ENCODE data around the gene PDIA4. TPM values are rescaled to one million over a fixed set of nuclear protein-coding genes. Genes with fewer than 3 reads are reported as not detected.
"Not testable (repeated sequence)": the region's sequence is repeated elsewhere in the genome, so short reads cannot be mapped to it uniquely, and the experiment has no call there.

PDIA4 gene
- total RNA-seq, 1 donor from 2014 or later: 225 TPM

DNA sequence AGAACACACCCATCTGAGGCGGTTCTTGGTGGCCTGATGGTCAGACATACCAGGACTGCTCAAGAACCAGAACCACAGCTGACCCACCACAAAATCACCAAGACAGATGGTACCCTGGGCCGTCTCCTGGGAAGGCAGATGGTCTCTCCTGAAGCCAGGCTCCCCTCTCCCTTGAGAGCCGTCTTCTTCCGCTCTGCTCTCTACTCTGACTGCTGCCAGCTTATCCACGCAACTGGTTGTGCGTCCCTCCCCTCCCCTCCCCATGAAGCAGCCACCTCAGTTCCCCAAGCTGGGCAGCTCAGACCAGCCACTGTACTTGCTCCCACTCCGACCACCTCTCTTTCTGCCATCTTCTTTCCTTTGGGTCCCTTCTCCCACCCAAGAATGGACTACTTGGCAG is 14.0 kb downstream of the PDIA4 start:
- H3K27me3 ChIP-seq (ENCODE audit: control insufficient read depth, insufficient read depth, low read length): no peaks in the 10 kb centered on the region
- TF ChIP-seq, protein P1, sequence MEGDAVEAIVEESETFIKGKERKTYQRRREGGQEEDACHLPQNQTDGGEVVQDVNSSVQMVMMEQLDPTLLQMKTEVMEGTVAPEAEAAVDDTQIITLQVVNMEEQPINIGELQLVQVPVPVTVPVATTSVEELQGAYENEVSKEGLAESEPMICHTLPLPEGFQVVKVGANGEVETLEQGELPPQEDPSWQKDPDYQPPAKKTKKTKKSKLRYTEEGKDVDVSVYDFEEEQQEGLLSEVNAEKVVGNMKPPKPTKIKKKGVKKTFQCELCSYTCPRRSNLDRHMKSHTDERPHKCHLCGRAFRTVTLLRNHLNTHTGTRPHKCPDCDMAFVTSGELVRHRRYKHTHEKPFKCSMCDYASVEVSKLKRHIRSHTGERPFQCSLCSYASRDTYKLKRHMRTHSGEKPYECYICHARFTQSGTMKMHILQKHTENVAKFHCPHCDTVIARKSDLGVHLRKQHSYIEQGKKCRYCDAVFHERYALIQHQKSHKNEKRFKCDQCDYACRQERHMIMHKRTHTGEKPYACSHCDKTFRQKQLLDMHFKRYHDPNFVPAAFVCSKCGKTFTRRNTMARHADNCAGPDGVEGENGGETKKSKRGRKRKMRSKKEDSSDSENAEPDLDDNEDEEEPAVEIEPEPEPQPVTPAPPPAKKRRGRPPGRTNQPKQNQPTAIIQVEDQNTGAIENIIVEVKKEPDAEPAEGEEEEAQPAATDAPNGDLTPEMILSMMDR (IDR thresholded peaks at IDR 0.05; ENCODE audit: insufficient read depth, low read length, poor library complexity, severe bottlenecking): no peak
- no peak overlapping the region for H3K4me3 ChIP-seq (ENCODE audit: low read depth, low read length)
- DNase-seq (ENCODE audit: low read depth): no peak
- peaks cover 7% of the 10 kb centered on the region for H3K36me3 ChIP-seq (ENCODE audit: control insufficient read depth, insufficient read depth, low read length)

DNA sequence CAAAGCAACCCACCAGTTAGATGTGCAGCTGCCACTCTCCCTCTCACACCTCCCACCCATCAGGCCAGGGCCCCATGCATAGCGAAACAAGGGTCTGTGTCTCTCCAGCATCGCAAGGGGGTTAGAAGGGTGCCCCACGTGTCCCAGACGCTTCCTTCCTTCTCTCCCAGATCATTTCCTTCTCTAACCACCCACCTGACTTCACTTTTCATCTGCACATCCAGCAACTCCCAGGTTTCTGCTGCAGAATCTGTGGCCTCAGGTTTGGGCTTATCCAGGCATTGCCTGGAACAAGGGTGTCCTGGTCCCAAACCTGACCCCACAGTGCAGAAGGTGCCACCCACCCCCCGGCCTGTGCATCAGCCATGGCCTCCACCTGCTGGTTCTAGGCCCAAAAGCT is 14.4 kb downstream of the PDIA4 start:
- TF ChIP-seq, protein P1 (IDR thresholded peaks at IDR 0.05; ENCODE audit: insufficient read depth, low read length, poor library complexity, severe bottlenecking): no peak
- Histone ChIP-seq H3K27me3 (ENCODE audit: control insufficient read depth, insufficient read depth, low read length) (no peaks in the 10 kb centered on the region), H3K4me3 (ENCODE audit: low read depth, low read length) (no peak overlapping the region), H3K36me3 (ENCODE audit: control insufficient read depth, insufficient read depth, low read length) (peaks cover 7% of the 10 kb centered on the region)
- no peak for DNase-seq (ENCODE audit: low read depth)

DNA sequence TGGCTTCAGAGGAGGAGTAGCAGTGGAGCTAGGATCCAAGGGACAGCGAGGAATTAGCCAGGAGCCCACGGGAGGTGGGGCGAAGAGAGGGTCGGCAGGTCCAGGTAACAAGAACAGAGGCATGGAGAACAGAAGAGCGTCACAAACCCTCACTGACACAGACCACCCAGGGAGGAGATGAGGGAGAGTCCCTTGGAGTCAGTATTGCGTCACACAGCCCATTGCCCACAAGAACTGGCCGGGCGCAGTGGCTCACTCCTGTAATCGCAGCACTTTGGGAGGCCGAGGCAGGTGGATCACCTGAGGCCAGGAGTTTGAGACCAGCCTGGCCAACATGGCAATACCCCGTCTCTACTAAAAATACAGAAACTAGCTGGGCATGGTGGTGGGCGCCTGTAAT is 15.6 kb downstream of the PDIA4 start:
- H3K36me3 ChIP-seq (ENCODE audit: control insufficient read depth, insufficient read depth, low read length); H3K4me3 ChIP-seq (ENCODE audit: low read depth, low read length); H3K27me3 ChIP-seq (ENCODE audit: control insufficient read depth, insufficient read depth, low read length); DNase-seq (ENCODE audit: low read depth): not testable (repeated sequence)

DNA sequence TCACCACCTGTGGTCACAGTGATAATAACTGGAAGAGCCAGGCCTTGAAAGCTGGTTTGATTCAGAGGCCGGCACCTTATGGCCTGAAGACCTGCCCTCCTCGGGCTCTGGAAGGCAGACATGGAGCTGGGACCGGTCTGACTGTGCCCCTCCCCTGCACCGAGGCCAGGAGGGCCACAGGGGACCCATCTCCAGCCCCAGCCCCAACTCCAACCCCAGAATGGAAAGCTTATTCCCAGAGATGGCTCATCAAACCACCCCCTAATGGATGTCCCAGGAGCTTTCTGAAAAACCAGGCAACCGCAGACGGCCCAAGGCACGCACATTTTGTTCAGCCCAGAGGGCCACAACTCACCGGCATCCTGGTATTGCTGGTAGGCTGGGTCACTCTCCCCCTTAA is 16.8 kb downstream of the PDIA4 start:
- no peak for DNase-seq (ENCODE audit: low read depth)
- TF ChIP-seq, protein P1 (IDR thresholded peaks at IDR 0.05; ENCODE audit: insufficient read depth, low read length, poor library complexity, severe bottlenecking): no peak
- peaks cover 7% of the 10 kb centered on the region for H3K36me3 ChIP-seq (ENCODE audit: control insufficient read depth, insufficient read depth, low read length)

DNA sequence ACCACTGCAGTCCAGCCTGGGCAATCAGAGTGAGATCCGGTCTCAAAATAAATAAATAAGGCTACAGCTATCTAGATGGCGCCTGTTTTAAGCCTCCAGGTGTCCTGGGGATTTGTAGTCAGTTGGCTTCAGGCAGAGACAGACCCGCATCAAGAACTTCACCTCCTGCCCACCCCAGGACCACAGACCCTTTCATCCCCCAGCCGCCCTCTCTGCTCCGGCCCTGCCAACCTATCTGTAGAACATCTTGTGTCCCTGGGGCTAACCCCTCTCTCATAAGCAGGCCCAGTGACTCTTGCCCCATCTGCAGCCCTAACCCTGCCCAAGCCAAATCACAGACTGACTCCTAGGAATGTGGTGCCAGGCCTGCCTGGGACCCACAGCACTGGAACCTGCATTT is 17.9 kb downstream of the PDIA4 start:
- TF ChIP-seq, protein P1 (IDR thresholded peaks at IDR 0.05; ENCODE audit: insufficient read depth, low read length, poor library complexity, severe bottlenecking): no peak
- Histone ChIP-seq H3K27me3 (ENCODE audit: control insufficient read depth, insufficient read depth, low read length) (no peaks in the 10 kb centered on the region), H3K4me3 (ENCODE audit: low read depth, low read length) (no peak overlapping the region), H3K36me3 (ENCODE audit: control insufficient read depth, insufficient read depth, low read length) (peaks cover 6% of the 10 kb centered on the region)
- no peak for DNase-seq (ENCODE audit: low read depth)

More for the DNA sequence above, 16.8 kb downstream of the PDIA4 start:
- Histone ChIP-seq H3K27me3 (ENCODE audit: control insufficient read depth, insufficient read depth, low read length) (no peaks in the 10 kb centered on the region), H3K4me3 (ENCODE audit: low read depth, low read length) (no peak overlapping the region)

DNA sequence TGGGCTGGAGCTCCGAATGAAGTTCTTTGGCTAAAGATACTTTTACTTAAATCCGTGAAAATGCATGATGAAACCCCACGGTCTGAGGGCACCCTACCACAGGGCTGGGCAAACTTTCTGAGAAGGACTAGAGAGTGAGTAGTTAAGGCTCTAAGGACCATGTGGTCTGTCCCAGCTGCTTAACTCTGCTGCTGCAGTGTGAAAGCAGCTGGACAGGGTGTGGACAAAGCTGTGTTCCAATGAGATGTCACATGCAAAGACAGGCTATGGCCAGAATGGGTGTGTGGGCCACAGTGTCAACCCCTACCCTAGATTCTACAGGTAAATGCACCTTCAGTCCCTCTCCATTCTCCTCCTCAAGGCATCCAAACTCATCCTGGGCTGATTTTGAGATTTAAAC is 18.8 kb downstream of the PDIA4 start:
- H3K36me3 ChIP-seq (ENCODE audit: control insufficient read depth, insufficient read depth, low read length): peaks cover 6% of the 10 kb centered on the region
- no peaks in the 10 kb centered on the region for H3K27me3 ChIP-seq (ENCODE audit: control insufficient read depth, insufficient read depth, low read length)
- no peak overlapping the region for H3K4me3 ChIP-seq (ENCODE audit: low read depth, low read length)
- TF ChIP-seq, protein P1 (IDR thresholded peaks at IDR 0.05; ENCODE audit: insufficient read depth, low read length, poor library complexity, severe bottlenecking): no peak
- DNase-seq (ENCODE audit: low read depth): no peak

Data from kidney epithelial cell (primary cell).